Measurements from ENCODE around the gene GALNT2.
A peak's percentile ranks its signal among the peaks of the same experiment; 100 is the strongest.

GALNT2 gene

GRCh38 chr1:230289350-230289644, 222.3 kb downstream of the GALNT2 start:
- H3K4me1 ChIP-seq (ENCODE audit: insufficient read depth, low read length): peaks cover 11% of the 10 kb centered on the region
- H3K36me3 ChIP-seq (ENCODE audit: insufficient read depth, low read length): no peaks in the 10 kb centered on the region
- no peak overlapping the region for H3K27ac ChIP-seq (ENCODE audit: low read depth, low read length)
- H3K9ac ChIP-seq (ENCODE audit: low read depth, low read length): no peak overlapping the region
- H3K9me3 ChIP-seq (ENCODE audit: insufficient read depth, low read depth, low read length): no peaks in the 10 kb centered on the region
- 94% methylated on average over 4 of the region's 5 CpGs for WGBS
- no peak overlapping the region for H3K4me3 ChIP-seq (ENCODE audit: low read length)
- no peaks in the 10 kb centered on the region for H3K27me3 ChIP-seq (ENCODE audit: insufficient read depth, low read length)

GRCh38 chr1:230291731-230292620, 224.9 kb downstream of the GALNT2 start:
- Histone ChIP-seq H3K4me1 (ENCODE audit: insufficient read depth, low read length) (peaks cover 14% of the 10 kb centered on the region), H3K36me3 (ENCODE audit: insufficient read depth, low read length) (no peaks in the 10 kb centered on the region), H3K9ac (ENCODE audit: low read depth, low read length) (no peak overlapping the region), H3K4me3 (ENCODE audit: low read length) (peak overlapping the region; percentile 48), H3K9me3 (ENCODE audit: insufficient read depth, low read depth, low read length) (no peaks in the 10 kb centered on the region), H3K27me3 (ENCODE audit: insufficient read depth, low read length) (no peaks in the 10 kb centered on the region), H3K27ac (ENCODE audit: low read depth, low read length) (no peak overlapping the region)
- WGBS: 86% methylated on average over 27 of the region's 28 CpGs

- no peaks in the 10 kb centered on the region for H3K9me3 ChIP-seq (ENCODE audit: insufficient read depth, low read depth, low read length)
- no peak overlapping the region for H3K27ac ChIP-seq (ENCODE audit: low read depth, low read length)
- no peaks in the 10 kb centered on the region for H3K27me3 ChIP-seq (ENCODE audit: insufficient read depth, low read length)
- H3K4me1 ChIP-seq (ENCODE audit: insufficient read depth, low read length): peaks cover 14% of the 10 kb centered on the region
- 77% methylated on average over 12 of the region's 12 CpGs for WGBS
- H3K4me3 ChIP-seq (ENCODE audit: low read length): no peak overlapping the region; the same call in 1 of the 2 replicates
- no peak overlapping the region for H3K9ac ChIP-seq (ENCODE audit: low read depth, low read length)
- H3K36me3 ChIP-seq (ENCODE audit: insufficient read depth, low read length): no peaks in the 10 kb centered on the region
Measured at GRCh38 chr1:230292689-230293389, 225.8 kb downstream of the GALNT2 start.

- H3K27ac ChIP-seq (ENCODE audit: low read depth, low read length): no peak overlapping the region
- H3K27me3 ChIP-seq (ENCODE audit: insufficient read depth, low read length): no peaks in the 10 kb centered on the region
- H3K9ac ChIP-seq (ENCODE audit: low read depth, low read length): no peak overlapping the region
- no peak overlapping the region for H3K4me3 ChIP-seq (ENCODE audit: low read length)
- 83% methylated on average over 7 of the region's 7 CpGs for WGBS
- H3K9me3 ChIP-seq (ENCODE audit: insufficient read depth, low read depth, low read length): no peaks in the 10 kb centered on the region
- H3K4me1 ChIP-seq (ENCODE audit: insufficient read depth, low read length): peaks cover 14% of the 10 kb centered on the region
- H3K36me3 ChIP-seq (ENCODE audit: insufficient read depth, low read length): no peaks in the 10 kb centered on the region
Measured at GRCh38 chr1:230293390-230293700, 226.3 kb downstream of the GALNT2 start.

GRCh38 chr1:230295367-230295766, 228.3 kb downstream of the GALNT2 start:
- Histone ChIP-seq H3K4me1 (ENCODE audit: insufficient read depth, low read length) (peaks cover 14% of the 10 kb centered on the region), H3K36me3 (ENCODE audit: insufficient read depth, low read length) (no peaks in the 10 kb centered on the region), H3K9me3 (ENCODE audit: insufficient read depth, low read depth, low read length) (no peaks in the 10 kb centered on the region), H3K27ac (ENCODE audit: low read depth, low read length) (no peak overlapping the region), H3K9ac (ENCODE audit: low read depth, low read length) (no peak overlapping the region), H3K27me3 (ENCODE audit: insufficient read depth, low read length) (no peaks in the 10 kb centered on the region), H3K4me3 (ENCODE audit: low read length) (no peak overlapping the region)
- 88% methylated on average over 3 of the region's 3 CpGs for WGBS

GRCh38 chr1:230299191-230300006, 232.4 kb downstream of the GALNT2 start:
- Histone ChIP-seq H3K4me3 (ENCODE audit: low read length) (no peak overlapping the region), H3K9me3 (ENCODE audit: insufficient read depth, low read depth, low read length) (no peaks in the 10 kb centered on the region), H3K4me1 (ENCODE audit: insufficient read depth, low read length) (peaks cover 3% of the 10 kb centered on the region; the same call in 1 of the 2 replicates), H3K27me3 (ENCODE audit: insufficient read depth, low read length) (no peaks in the 10 kb centered on the region), H3K27ac (ENCODE audit: low read depth, low read length) (no peak overlapping the region), H3K36me3 (ENCODE audit: insufficient read depth, low read length) (no peaks in the 10 kb centered on the region), H3K9ac (ENCODE audit: low read depth, low read length) (no peak overlapping the region)
- 88% methylated on average over 15 of the region's 15 CpGs for WGBS

GRCh38 chr1:230300322-230301301, 233.6 kb downstream of the GALNT2 start:
- H3K9me3 ChIP-seq (ENCODE audit: insufficient read depth, low read depth, low read length): no peaks in the 10 kb centered on the region
- no peak overlapping the region for H3K27ac ChIP-seq (ENCODE audit: low read depth, low read length)
- 92% methylated on average over 25 of the region's 26 CpGs for WGBS
- no peaks in the 10 kb centered on the region for H3K36me3 ChIP-seq (ENCODE audit: insufficient read depth, low read length)
- no peaks in the 10 kb centered on the region for H3K4me1 ChIP-seq (ENCODE audit: insufficient read depth, low read length)
- no peaks in the 10 kb centered on the region for H3K27me3 ChIP-seq (ENCODE audit: insufficient read depth, low read length)
- no peak overlapping the region for H3K9ac ChIP-seq (ENCODE audit: low read depth, low read length)
- H3K4me3 ChIP-seq (ENCODE audit: low read length): no peak overlapping the region

- H3K9ac ChIP-seq (ENCODE audit: low read depth, low read length): no peak overlapping the region
- 94% methylated on average over 8 of the region's 8 CpGs for WGBS
- no peaks in the 10 kb centered on the region for H3K4me1 ChIP-seq (ENCODE audit: insufficient read depth, low read length)
- no peak overlapping the region for H3K4me3 ChIP-seq (ENCODE audit: low read length)
- H3K36me3 ChIP-seq (ENCODE audit: insufficient read depth, low read length): no peaks in the 10 kb centered on the region
- H3K9me3 ChIP-seq (ENCODE audit: insufficient read depth, low read depth, low read length): no peaks in the 10 kb centered on the region
- no peak overlapping the region for H3K27ac ChIP-seq (ENCODE audit: low read depth, low read length)
- no peaks in the 10 kb centered on the region for H3K27me3 ChIP-seq (ENCODE audit: insufficient read depth, low read length)
Measured at GRCh38 chr1:230301322-230301721, 234.3 kb downstream of the GALNT2 start.

- Histone ChIP-seq H3K36me3 (ENCODE audit: insufficient read depth, low read length) (no peaks in the 10 kb centered on the region), H3K4me1 (ENCODE audit: insufficient read depth, low read length) (no peaks in the 10 kb centered on the region), H3K9ac (ENCODE audit: low read depth, low read length) (no peak overlapping the region), H3K9me3 (ENCODE audit: insufficient read depth, low read depth, low read length) (no peaks in the 10 kb centered on the region), H3K27me3 (ENCODE audit: insufficient read depth, low read length) (no peaks in the 10 kb centered on the region), H3K27ac (ENCODE audit: low read depth, low read length) (no peak overlapping the region), H3K4me3 (ENCODE audit: low read length) (no peak overlapping the region)
- WGBS: 96% methylated on average over 6 of the region's 6 CpGs
Measured at GRCh38 chr1:230301822-230302221, 234.8 kb downstream of the GALNT2 start.

- Histone ChIP-seq H3K4me3 (ENCODE audit: low read length) (no peak overlapping the region), H3K9ac (ENCODE audit: low read depth, low read length) (no peak overlapping the region), H3K27me3 (ENCODE audit: insufficient read depth, low read length) (no peaks in the 10 kb centered on the region), H3K4me1 (ENCODE audit: insufficient read depth, low read length) (peaks cover 3% of the 10 kb centered on the region; the same call in 1 of the 2 replicates), H3K27ac (ENCODE audit: low read depth, low read length) (no peak overlapping the region), H3K9me3 (ENCODE audit: insufficient read depth, low read depth, low read length) (no peaks in the 10 kb centered on the region), H3K36me3 (ENCODE audit: insufficient read depth, low read length) (no peaks in the 10 kb centered on the region)
- 93% methylated on average over 6 of the region's 6 CpGs for WGBS
Measured at GRCh38 chr1:230303069-230303468, 236.0 kb downstream of the GALNT2 start.
